Upper lobe of left lung (tissue), 6 donors: ENCODE measurements around the gene TPRN. TPM values are rescaled to one million over a fixed set of nuclear protein-coding genes. Genes with fewer than 3 reads are reported as not detected.

Source experiments
- ATAC-seq, 2 donors: fragments of 200-7000 bp; cut with Tn5 transposase; one replicate each; pipeline ENCODE4 v1.9.1; 2022; ENCODE audit warnings: mild to moderate bottlenecking in 2 of 2, moderate library complexity in 2 of 2; ENCODE audit not compliant: low FRiP score in 2 of 2
- DNase-seq, 2 donors: peaks; one replicate each; pipeline ENCODE4 v3.0.0-alpha.2; 2019 to 2020
- H3K27ac ChIP-seq, 4 donors: fragments of 200-600 bp; sonication (generic); one replicate each; pipeline ENCODE4 v1.5.1; 2016 to 2019
- H3K27me3 ChIP-seq, 4 donors: fragments of 200-600 bp; sonication (generic); one replicate each; pipeline ENCODE4 v1.5.1; 2017 to 2019
- H3K36me3 ChIP-seq, 4 donors: fragments of 200-600 bp; sonication (generic); one replicate each; pipeline ENCODE4 v1.5.1; 2016 to 2019
- H3K4me1 ChIP-seq, 4 donors: fragments of 200-600 bp; sonication (generic); one replicate each; pipeline ENCODE4 v1.5.1; 2018 to 2019
- H3K4me3 ChIP-seq, 4 donors: fragments of 200-600 bp; sonication (generic); one replicate each; pipeline ENCODE4 v1.5.1; 2017 to 2019; ENCODE audit warnings: mild to moderate bottlenecking in 2 of 4, moderate library complexity in 1 of 4
- H3K9me3 ChIP-seq, 4 donors: fragments of 200-600 bp; sonication (generic); one replicate each; pipeline ENCODE4 v1.5.1; 2018 to 2019
- EP300 ChIP-seq, 4 donors: sonication (generic); formaldehyde crosslinking; IDR thresholded peaks; one replicate each; pipeline ENCODE4 v1.5.1; 2017; ENCODE audit warnings: antibody characterized with exemption in 4 of 4, control low read depth in 2 of 4
- POLR2A ChIP-seq, 4 donors: fragments of 450-650 bp; IDR thresholded peaks; one replicate each; pipeline ENCODE4 v1.5.1; 2016 to 2017; ENCODE audit warnings: antibody characterized with exemption in 4 of 4, mild to moderate bottlenecking in 2 of 4
- POLR2AphosphoS5 ChIP-seq, 2 donors: sonication (generic); formaldehyde crosslinking; IDR thresholded peaks; one replicate each; pipeline ENCODE4 v1.5.1; 2017; ENCODE audit warnings: antibody characterized with exemption in 2 of 2
- WGBS, 2 donors: methylation state at CpG; one replicate each; pipeline ENCODE4 v1.1.5; 2017 to 2018; 5-methylcytosine and 5-hydroxymethylcytosine counted together
- total RNA-seq, 6 donors: library from RNA; depleted of rRNA in 4 of 6; stranded (reverse); fragments of >200 nt in 4 of 6; gene quantifications; one replicate each; pipeline versions ENCODE4 v1.1.0 to v1.2.1, GENCODE V29; 2016 to 2021
- TF ChIP-seq, protein P1 (sequence below), 6 experiments: fragments of 450-650 bp in 4 of 6; fragments of 200-600 bp in 2 of 6; sonication (generic) in 2 of 6; IDR thresholded peaks; one replicate each; pipeline ENCODE4 v1.5.1; 2016 to 2019; ENCODE audit warnings: antibody characterized with exemption in 6 of 6
- donor health status: DM: no; HTN: no; CAD: no; lungs with moderate emphysema.
- donor health status: DM: no; HTN: yes; CAD: no; lungs with severe emphysema.

The TPRN gene
- total RNA-seq, 6 donors from 2014 or later: 18.9 to 33.1 (median 27.1) TPM

DNA sequence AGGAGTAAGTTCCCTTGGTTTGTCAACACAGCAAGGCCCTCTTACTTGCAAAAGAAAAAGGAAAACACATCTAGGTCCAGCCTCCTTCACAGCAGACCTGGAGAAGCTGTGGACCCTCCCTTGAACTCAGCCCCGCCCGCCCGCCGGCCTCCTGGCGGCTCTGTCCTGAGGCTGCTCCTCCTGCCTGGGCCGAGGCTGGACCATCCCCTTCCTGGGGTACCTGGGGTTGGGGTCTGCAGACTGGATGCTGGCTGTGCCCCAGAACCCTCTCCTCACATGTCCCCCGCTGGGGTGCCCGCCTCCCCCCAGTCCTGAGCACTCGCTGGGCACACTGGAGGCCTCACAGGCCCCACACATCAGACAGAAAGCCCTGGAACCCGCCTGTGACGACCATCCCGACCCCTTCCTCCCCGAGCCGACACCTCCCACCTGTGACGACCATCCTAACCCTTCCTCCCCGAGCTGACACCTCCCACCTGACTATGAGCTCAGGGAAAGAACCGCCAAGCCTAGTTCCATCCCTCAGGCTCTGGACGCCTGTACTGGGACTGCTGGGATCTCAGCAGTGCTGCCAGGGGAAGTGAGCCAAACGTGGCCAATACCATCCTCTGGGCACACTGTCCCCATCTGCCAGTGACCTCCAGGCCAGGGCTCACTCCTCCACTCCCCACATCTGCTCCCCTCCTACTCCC is 21.5 kb downstream of the TPRN start:
- WGBS, 2 donors: 95 to 97% methylated on average over 11 to 19 of the region's 19 CpGs
- Histone ChIP-seq H3K27ac (no peak overlapping the region), H3K27me3 (no peaks in the 10 kb centered on the region), H3K4me3 (no peak overlapping the region), H3K36me3 (peaks cover 31 to 67% (median 61%) of the 10 kb centered on the region in 4 donors), H3K4me1 (peaks cover 0 to 7% (median 6%) of the 10 kb centered on the region in 4 donors), H3K9me3 (no peaks in the 10 kb centered on the region)
- ATAC-seq: no peak
- TF ChIP-seq POLR2AphosphoS5 (IDR thresholded peaks at IDR 0.05): no peak
- TF ChIP-seq, protein P1, sequence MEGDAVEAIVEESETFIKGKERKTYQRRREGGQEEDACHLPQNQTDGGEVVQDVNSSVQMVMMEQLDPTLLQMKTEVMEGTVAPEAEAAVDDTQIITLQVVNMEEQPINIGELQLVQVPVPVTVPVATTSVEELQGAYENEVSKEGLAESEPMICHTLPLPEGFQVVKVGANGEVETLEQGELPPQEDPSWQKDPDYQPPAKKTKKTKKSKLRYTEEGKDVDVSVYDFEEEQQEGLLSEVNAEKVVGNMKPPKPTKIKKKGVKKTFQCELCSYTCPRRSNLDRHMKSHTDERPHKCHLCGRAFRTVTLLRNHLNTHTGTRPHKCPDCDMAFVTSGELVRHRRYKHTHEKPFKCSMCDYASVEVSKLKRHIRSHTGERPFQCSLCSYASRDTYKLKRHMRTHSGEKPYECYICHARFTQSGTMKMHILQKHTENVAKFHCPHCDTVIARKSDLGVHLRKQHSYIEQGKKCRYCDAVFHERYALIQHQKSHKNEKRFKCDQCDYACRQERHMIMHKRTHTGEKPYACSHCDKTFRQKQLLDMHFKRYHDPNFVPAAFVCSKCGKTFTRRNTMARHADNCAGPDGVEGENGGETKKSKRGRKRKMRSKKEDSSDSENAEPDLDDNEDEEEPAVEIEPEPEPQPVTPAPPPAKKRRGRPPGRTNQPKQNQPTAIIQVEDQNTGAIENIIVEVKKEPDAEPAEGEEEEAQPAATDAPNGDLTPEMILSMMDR (IDR thresholded peaks at IDR 0.05): no peak
- TF ChIP-seq EP300 (IDR thresholded peaks at IDR 0.05): no peak
- TF ChIP-seq POLR2A (IDR thresholded peaks at IDR 0.05): no peak
- peak in 1 of 2 donors; percentile 75 for DNase-seq

- ATAC-seq: no peak
- 88 to 91% methylated on average over 20 to 23 of the region's 23 CpGs for WGBS, 2 donors
- peak in 1 of 2 donors; percentile 67 for DNase-seq
- TF ChIP-seq POLR2AphosphoS5 (IDR thresholded peaks at IDR 0.05): no peak
- peaks cover 26 to 60% (median 54%) of the 10 kb centered on the region in 4 donors for H3K36me3 ChIP-seq
- H3K27me3 ChIP-seq: no peaks in the 10 kb centered on the region
- H3K4me3 ChIP-seq: no peak overlapping the region
- no peak overlapping the region for H3K27ac ChIP-seq
- H3K9me3 ChIP-seq: no peaks in the 10 kb centered on the region
- peaks cover 0 to 7% (median 6%) of the 10 kb centered on the region in 4 donors for H3K4me1 ChIP-seq
Measured at GRCh38 chr9:137178201-137178938, 22.2 kb downstream of the TPRN start.

- ATAC-seq (no peak), DNase-seq (peak in 1 of 2 donors; percentile 13)
- H3K27me3 ChIP-seq: no peaks in the 10 kb centered on the region
- peaks cover 0 to 7% (median 6%) of the 10 kb centered on the region in 4 donors for H3K4me1 ChIP-seq
- H3K36me3 ChIP-seq: peaks cover 18 to 41% (median 36%) of the 10 kb centered on the region in 4 donors
- H3K4me3 ChIP-seq: no peak overlapping the region
- WGBS, 2 donors: 65 to 70% methylated on average over 12 to 17 of the region's 17 CpGs
- no peak for TF ChIP-seq POLR2A (IDR thresholded peaks at IDR 0.05)
- TF ChIP-seq, protein P1 (IDR thresholded peaks at IDR 0.05): peak in 2 of 6 experiments; percentile 29 to 44
- H3K9me3 ChIP-seq: no peaks in the 10 kb centered on the region
- no peak overlapping the region for H3K27ac ChIP-seq
Measured at GRCh38 chr9:137176302-137177182, 24.0 kb downstream of the TPRN start.

DNA sequence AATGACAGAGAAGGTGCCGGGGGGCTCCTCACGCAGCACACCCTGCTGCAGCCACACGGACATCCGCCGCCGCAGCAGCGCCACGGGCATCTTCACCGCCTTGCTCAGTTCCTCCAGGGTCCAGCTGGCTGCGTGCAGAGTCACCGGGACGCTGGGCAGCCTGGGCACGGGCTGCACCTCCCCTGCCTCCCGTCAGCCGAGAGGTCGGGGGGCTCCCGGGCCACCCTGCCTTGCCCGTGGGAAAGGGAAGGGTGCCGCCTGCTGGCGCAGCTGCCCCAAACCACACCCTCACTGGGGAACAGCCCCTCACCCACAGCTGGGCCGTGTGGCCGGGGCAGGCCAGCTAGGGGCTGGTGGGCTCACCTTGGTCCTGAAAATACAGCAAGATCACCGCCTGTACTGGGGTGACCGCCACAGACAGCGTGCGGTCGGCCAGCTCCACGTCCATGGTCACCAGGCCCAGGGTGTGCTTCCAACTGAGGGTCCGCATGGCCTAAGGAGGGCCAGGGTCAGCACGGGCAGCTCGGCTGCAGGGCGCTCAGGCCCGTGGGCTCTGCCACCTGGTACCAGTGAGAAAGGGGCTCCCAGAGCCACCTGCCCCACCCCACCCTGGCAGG is 25.1 kb downstream of the TPRN start:
- DNase-seq (peak in 1 of 2 donors; percentile 82), ATAC-seq (no peak)
- H3K36me3 ChIP-seq: peaks cover 10 to 31% (median 25%) of the 10 kb centered on the region in 4 donors
- no peak overlapping the region for H3K27ac ChIP-seq
- TF ChIP-seq EP300 (IDR thresholded peaks at IDR 0.05) (no peak), POLR2A (IDR thresholded peaks at IDR 0.05) (no peak), POLR2AphosphoS5 (IDR thresholded peaks at IDR 0.05) (no peak)
- TF ChIP-seq, protein P1 (IDR thresholded peaks at IDR 0.05): no peak
- peaks cover 0 to 6% (median 2%) of the 10 kb centered on the region in 4 donors for H3K27me3 ChIP-seq
- no peaks in the 10 kb centered on the region for H3K9me3 ChIP-seq
- 19 to 61% methylated on average over 15 of the region's 33 CpGs for WGBS, 2 donors
- peaks cover 0 to 7% (median 6%) of the 10 kb centered on the region in 4 donors for H3K4me1 ChIP-seq
- H3K4me3 ChIP-seq: no peak overlapping the region
